Measurements from ENCODE around the gene RPN2.

DNA sequence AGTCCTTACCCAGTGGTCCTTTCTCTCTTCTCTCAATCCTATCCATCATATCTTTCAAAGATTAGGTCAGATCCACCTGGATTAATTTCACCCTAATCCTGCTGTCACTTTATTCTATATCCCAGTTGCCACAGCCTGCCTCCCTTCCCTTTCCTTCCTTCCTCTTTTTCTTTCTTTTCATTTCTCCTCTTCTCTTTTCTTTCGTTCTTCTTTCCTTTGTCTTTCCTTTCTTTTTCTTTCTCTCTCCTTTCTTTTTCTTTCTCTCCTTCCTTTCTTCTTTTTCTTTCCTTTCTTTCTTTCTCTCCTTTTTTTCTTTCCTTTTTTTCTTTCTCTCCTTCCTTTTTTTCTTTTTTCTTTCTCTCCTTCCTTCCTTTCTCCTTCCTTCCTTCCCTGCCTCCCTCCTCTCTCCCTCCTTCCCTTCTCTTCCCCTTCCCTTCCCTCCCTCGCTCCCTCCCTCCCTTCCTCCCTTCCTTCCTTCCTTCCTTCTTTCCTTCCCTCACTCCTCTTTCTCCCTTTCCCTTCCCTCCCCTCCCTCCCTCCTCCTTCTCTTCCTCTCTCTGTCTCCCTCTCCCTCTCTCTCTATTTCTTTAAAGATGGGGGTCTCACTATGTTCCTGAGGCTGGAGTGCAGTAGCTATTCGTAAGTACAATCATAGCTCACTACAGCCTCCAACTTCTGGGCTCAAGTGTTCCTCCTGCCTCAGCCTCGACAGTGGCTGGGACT is 15.1 kb upstream of the RPN2 start:
- TF ChIP-seq, protein P1, sequence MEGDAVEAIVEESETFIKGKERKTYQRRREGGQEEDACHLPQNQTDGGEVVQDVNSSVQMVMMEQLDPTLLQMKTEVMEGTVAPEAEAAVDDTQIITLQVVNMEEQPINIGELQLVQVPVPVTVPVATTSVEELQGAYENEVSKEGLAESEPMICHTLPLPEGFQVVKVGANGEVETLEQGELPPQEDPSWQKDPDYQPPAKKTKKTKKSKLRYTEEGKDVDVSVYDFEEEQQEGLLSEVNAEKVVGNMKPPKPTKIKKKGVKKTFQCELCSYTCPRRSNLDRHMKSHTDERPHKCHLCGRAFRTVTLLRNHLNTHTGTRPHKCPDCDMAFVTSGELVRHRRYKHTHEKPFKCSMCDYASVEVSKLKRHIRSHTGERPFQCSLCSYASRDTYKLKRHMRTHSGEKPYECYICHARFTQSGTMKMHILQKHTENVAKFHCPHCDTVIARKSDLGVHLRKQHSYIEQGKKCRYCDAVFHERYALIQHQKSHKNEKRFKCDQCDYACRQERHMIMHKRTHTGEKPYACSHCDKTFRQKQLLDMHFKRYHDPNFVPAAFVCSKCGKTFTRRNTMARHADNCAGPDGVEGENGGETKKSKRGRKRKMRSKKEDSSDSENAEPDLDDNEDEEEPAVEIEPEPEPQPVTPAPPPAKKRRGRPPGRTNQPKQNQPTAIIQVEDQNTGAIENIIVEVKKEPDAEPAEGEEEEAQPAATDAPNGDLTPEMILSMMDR (IDR thresholded peaks at IDR 0.05; ENCODE audit: low read depth, low read length, missing input control) = no peak
- TF ChIP-seq RXRA (IDR thresholded peaks at IDR 0.05) (no peak), EGR1 (IDR thresholded peaks at IDR 0.05; ENCODE audit: low read depth in 2 of 2) (no peak), SP1 (IDR thresholded peaks at IDR 0.05) (no peak), YY1 (IDR thresholded peaks at IDR 0.05) (no peak), NR2F2 (IDR thresholded peaks at IDR 0.05) (no peak), HNF4G (IDR thresholded peaks at IDR 0.05) (no peak)
- TF ChIP-seq, protein P2, sequence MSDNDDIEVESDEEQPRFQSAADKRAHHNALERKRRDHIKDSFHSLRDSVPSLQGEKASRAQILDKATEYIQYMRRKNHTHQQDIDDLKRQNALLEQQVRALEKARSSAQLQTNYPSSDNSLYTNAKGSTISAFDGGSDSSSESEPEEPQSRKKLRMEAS (IDR thresholded peaks at IDR 0.05) = no peak
- TF ChIP-seq, protein P3, sequence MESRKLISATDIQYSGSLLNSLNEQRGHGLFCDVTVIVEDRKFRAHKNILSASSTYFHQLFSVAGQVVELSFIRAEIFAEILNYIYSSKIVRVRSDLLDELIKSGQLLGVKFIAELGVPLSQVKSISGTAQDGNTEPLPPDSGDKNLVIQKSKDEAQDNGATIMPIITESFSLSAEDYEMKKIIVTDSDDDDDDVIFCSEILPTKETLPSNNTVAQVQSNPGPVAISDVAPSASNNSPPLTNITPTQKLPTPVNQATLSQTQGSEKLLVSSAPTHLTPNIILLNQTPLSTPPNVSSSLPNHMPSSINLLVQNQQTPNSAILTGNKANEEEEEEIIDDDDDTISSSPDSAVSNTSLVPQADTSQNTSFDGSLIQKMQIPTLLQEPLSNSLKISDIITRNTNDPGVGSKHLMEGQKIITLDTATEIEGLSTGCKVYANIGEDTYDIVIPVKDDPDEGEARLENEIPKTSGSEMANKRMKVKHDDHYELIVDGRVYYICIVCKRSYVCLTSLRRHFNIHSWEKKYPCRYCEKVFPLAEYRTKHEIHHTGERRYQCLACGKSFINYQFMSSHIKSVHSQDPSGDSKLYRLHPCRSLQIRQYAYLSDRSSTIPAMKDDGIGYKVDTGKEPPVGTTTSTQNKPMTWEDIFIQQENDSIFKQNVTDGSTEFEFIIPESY (IDR thresholded peaks at IDR 0.05) = no peak
- TF ChIP-seq, protein P4, sequence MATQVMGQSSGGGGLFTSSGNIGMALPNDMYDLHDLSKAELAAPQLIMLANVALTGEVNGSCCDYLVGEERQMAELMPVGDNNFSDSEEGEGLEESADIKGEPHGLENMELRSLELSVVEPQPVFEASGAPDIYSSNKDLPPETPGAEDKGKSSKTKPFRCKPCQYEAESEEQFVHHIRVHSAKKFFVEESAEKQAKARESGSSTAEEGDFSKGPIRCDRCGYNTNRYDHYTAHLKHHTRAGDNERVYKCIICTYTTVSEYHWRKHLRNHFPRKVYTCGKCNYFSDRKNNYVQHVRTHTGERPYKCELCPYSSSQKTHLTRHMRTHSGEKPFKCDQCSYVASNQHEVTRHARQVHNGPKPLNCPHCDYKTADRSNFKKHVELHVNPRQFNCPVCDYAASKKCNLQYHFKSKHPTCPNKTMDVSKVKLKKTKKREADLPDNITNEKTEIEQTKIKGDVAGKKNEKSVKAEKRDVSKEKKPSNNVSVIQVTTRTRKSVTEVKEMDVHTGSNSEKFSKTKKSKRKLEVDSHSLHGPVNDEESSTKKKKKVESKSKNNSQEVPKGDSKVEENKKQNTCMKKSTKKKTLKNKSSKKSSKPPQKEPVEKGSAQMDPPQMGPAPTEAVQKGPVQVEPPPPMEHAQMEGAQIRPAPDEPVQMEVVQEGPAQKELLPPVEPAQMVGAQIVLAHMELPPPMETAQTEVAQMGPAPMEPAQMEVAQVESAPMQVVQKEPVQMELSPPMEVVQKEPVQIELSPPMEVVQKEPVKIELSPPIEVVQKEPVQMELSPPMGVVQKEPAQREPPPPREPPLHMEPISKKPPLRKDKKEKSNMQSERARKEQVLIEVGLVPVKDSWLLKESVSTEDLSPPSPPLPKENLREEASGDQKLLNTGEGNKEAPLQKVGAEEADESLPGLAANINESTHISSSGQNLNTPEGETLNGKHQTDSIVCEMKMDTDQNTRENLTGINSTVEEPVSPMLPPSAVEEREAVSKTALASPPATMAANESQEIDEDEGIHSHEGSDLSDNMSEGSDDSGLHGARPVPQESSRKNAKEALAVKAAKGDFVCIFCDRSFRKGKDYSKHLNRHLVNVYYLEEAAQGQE (IDR thresholded peaks at IDR 0.05) = no peak

All from liver (tissue), 3 donors.